ENCODE data around the gene TRPM8.

The TRPM8 gene

DNA sequence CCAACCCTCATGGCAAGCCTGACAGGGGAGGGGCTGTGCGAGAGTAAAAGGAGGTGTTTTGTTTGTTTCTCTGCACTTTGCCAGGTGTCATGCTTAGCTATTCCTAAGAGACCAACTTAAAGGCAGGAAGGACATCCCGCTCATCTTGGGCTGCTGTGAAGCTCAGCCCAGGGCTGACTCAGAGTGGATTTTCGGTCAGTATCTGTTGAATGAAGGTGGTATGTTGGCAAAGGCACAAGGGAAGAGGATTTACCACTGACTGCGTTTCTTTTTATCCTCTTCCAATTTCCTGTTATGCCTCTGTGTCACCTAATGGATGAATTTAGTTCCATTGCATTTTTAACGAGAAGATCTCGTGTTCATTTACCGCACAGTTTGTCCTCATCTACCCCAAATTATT is 18.9 kb downstream of the TRPM8 start:
- no peak for DNase-seq (ENCODE audit: low spot score)
- TF ChIP-seq, protein P1, sequence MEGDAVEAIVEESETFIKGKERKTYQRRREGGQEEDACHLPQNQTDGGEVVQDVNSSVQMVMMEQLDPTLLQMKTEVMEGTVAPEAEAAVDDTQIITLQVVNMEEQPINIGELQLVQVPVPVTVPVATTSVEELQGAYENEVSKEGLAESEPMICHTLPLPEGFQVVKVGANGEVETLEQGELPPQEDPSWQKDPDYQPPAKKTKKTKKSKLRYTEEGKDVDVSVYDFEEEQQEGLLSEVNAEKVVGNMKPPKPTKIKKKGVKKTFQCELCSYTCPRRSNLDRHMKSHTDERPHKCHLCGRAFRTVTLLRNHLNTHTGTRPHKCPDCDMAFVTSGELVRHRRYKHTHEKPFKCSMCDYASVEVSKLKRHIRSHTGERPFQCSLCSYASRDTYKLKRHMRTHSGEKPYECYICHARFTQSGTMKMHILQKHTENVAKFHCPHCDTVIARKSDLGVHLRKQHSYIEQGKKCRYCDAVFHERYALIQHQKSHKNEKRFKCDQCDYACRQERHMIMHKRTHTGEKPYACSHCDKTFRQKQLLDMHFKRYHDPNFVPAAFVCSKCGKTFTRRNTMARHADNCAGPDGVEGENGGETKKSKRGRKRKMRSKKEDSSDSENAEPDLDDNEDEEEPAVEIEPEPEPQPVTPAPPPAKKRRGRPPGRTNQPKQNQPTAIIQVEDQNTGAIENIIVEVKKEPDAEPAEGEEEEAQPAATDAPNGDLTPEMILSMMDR (IDR thresholded peaks at IDR 0.05; ENCODE audit: extremely low read depth, missing control alignments) = no peak

DNA sequence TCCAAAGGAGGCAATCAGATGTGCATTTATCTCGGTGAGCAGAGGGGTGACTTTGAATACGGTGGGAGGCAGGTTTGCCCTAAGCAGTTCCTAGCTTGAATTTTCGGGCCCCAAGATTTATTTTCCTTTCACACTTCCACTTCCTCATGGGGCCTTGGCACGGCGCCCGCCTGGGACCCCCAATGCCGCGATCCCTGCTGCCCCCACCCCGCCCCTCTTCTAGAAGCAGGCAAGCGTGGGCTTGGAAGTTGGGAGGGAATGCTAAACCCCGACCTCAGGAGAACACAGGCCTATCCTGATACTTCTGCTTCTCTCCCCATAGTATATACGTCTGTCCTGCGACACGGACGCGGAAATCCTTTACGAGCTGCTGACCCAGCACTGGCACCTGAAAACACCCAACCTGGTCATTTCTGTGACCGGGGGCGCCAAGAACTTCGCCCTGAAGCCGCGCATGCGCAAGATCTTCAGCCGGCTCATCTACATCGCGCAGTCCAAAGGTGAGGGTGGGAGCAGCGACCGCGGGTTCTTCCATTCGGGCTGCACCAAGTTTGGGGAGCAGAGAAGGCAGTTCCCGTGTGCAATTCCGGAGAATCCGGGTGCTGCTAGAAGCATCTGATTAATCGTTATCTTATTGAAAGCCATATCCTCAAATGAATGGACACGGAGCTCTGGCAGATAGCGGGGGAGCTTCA is 21.6 kb downstream of the TRPM8 start:
- DNase-seq (ENCODE audit: low spot score) = no peak
- TF ChIP-seq, protein P1 (IDR thresholded peaks at IDR 0.05; ENCODE audit: extremely low read depth, missing control alignments) = no peak

DNA sequence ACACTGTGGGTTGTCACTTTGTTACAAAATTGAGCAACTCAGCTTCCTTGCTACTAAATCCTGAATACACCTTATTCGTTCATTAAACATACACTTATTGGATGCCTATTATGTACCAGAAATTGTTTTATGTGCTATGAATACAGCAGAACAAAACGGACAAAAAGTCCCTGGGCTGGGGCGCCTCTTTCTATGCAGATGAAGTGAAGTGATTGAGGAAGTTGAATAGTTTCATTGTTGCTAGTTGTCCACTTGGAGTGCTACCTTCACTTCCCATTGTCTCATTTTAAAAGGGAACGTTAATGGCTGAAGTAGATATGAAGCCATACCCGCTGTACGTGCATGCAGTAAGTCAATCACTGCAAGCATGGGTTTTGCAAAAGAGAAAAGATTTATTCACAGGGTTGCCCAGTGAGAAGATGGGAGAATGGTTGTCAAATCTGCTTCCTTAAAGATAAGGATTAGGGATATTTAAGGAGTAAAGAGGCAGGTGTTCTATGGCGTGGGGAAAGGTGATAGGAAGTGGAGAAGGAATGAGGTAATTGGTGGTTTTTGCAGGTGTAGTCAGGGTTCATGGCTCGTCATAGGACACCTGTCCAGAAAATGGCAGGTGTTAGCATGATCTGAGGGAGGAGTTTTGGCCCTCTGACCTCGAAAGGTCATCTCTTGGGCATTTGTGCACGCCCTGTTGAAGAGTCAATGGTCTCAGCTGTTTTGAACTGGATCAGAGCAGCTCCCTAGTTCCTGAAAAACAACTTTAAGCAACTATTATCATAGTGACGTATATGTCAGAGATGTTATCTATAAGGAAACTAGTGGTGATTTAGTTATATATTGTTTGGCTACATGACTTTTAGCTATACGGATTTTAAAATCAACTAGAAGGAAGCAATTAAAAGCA is 23.5 kb downstream of the TRPM8 start:
- TF ChIP-seq, protein P1 (IDR thresholded peaks at IDR 0.05; ENCODE audit: extremely low read depth, missing control alignments) = no peak
- no peak for DNase-seq (ENCODE audit: low spot score)

DNA sequence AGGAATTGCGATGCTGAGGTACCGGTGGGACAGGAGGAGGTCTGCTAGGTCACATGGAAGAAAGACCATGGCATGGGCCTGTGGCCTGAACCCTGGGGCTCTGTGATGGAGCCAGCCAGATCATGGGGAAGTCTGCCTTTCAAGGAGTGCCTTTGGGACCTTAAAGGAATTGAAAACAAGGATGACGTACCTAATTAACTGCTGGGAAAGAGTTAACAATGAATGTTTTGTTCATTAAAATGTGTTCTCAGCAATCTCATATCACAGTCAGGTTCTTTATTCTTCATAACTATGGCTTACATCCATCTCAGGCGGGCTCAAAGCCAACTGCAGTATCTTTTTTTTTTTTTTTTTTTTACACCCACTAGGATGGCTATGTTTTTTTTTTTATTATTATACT is 25.6 kb downstream of the TRPM8 start:
- TF ChIP-seq, protein P1 (IDR thresholded peaks at IDR 0.05; ENCODE audit: extremely low read depth, missing control alignments) = no peak
- DNase-seq (ENCODE audit: low spot score) = no peak

DNA sequence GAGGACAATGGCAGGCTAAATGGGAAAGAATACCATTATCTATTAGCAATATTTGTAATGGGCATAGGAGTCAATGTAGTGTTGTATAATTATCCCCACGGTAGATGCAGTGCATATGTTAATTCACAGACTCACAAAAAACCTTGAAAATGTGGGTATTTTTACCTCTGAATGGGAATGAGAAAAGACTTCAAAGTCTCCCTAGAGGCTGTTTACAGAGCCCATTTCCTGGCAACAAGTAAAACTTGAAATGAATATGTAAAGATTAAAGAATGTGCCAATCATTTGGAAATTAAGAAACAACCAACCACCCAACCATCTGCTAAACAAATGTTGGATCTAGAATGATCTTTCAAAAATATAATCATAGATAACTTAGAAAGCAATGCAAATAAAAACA is 27.1 kb downstream of the TRPM8 start:
- TF ChIP-seq, protein P1 (IDR thresholded peaks at IDR 0.05; ENCODE audit: extremely low read depth, missing control alignments) = no peak
- DNase-seq (ENCODE audit: low spot score) = no peak

DNA sequence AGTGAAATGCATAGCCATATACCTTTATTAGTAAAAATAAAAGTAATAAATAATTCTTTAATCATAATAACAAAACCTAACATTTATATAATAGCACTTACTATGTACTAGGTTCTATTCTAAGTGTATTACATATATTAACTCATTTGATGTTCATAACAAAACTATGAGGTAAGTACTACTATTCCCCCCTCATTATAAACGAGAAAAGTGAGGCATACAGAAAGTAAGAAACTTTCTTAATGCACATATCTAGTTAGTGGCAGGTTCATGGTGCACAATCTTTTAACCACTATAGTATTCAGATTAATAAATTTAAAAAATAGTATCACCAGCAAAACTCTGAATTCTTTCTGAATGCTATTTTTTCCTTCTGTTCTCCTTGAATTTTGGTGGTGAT is 27.5 kb downstream of the TRPM8 start:
- DNase-seq (ENCODE audit: low spot score) = no peak
- TF ChIP-seq, protein P1 (IDR thresholded peaks at IDR 0.05; ENCODE audit: extremely low read depth, missing control alignments) = no peak

DNA sequence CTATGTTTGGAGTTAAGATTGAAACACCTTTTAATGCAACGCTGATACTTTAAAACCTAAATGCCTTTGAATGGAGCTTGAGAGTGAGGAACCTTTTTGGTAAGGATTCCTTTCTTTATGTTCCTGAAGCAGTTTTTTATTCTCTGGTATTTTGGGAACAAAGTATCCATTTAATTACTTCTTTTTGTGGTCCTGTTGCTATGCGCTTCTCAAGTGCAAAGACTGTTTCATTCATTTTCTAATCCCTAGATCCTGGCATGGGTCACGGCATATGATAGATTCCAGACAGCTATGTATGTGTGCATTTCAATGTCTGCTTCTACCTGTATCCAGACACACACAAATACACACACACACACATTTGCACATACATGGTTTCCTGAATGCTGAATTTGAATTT is 28.0 kb downstream of the TRPM8 start:
- TF ChIP-seq, protein P1 (IDR thresholded peaks at IDR 0.05; ENCODE audit: extremely low read depth, missing control alignments) = no peak
- DNase-seq (ENCODE audit: low spot score) = no peak
